Measurements from ENCODE around the gene TNFRSF17. TPM values are rescaled to one million over a fixed set of nuclear protein-coding genes. Genes with fewer than 3 reads are reported as not detected.

TNFRSF17 gene
- total RNA-seq, 1 experiment from 2014 or later, result not detected

DNA sequence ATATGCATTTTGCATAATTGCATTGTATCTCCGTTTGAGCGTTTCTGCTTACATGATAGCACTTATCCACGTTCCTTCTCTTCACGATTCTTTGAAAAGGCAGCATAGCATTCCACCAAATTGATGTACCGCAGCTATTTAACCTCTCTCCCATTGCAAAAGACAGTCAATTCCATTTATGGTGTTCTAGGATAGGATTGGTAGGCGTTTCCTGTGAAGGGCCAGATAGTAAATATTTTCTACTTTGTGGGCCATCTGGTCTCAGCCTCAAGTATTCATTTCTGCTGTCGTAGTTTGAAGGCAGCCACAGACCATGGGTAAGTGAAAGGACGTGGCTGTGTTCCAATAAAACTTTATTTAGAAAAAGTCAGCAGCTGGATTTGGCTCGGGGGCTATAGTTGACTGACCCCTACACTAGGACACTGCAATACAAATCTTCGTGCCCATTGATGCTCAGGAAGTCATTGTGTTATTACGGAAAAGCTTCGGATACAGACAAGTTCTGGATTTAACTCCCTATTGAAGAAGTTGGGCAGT is 21.6 kb downstream of the TNFRSF17 start (continued):
- TF ChIP-seq, protein P1, sequence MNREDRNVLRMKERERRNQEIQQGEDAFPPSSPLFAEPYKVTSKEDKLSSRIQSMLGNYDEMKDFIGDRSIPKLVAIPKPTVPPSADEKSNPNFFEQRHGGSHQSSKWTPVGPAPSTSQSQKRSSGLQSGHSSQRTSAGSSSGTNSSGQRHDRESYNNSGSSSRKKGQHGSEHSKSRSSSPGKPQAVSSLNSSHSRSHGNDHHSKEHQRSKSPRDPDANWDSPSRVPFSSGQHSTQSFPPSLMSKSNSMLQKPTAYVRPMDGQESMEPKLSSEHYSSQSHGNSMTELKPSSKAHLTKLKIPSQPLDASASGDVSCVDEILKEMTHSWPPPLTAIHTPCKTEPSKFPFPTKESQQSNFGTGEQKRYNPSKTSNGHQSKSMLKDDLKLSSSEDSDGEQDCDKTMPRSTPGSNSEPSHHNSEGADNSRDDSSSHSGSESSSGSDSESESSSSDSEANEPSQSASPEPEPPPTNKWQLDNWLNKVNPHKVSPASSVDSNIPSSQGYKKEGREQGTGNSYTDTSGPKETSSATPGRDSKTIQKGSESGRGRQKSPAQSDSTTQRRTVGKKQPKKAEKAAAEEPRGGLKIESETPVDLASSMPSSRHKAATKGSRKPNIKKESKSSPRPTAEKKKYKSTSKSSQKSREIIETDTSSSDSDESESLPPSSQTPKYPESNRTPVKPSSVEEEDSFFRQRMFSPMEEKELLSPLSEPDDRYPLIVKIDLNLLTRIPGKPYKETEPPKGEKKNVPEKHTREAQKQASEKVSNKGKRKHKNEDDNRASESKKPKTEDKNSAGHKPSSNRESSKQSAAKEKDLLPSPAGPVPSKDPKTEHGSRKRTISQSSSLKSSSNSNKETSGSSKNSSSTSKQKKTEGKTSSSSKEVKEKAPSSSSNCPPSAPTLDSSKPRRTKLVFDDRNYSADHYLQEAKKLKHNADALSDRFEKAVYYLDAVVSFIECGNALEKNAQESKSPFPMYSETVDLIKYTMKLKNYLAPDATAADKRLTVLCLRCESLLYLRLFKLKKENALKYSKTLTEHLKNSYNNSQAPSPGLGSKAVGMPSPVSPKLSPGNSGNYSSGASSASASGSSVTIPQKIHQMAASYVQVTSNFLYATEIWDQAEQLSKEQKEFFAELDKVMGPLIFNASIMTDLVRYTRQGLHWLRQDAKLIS (CRISPR knock-in tag; IDR thresholded peaks at IDR 0.05; ENCODE audit: borderline replicate concordance), result no peak
- no peak for TF ChIP-seq ZNF232 (CRISPR knock-in tag; IDR thresholded peaks at IDR 0.05)
- TF ChIP-seq, protein P2, sequence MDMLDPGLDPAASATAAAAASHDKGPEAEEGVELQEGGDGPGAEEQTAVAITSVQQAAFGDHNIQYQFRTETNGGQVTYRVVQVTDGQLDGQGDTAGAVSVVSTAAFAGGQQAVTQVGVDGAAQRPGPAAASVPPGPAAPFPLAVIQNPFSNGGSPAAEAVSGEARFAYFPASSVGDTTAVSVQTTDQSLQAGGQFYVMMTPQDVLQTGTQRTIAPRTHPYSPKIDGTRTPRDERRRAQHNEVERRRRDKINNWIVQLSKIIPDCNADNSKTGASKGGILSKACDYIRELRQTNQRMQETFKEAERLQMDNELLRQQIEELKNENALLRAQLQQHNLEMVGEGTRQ (CRISPR knock-in tag; IDR thresholded peaks at IDR 0.05), result no peak
- TF ChIP-seq GABPB1 (CRISPR knock-in tag; IDR thresholded peaks at IDR 0.05), result no peak
- no peak for TF ChIP-seq ZNF263 (CRISPR knock-in tag; IDR thresholded peaks at IDR 0.05; ENCODE audit: low read depth)

DNA sequence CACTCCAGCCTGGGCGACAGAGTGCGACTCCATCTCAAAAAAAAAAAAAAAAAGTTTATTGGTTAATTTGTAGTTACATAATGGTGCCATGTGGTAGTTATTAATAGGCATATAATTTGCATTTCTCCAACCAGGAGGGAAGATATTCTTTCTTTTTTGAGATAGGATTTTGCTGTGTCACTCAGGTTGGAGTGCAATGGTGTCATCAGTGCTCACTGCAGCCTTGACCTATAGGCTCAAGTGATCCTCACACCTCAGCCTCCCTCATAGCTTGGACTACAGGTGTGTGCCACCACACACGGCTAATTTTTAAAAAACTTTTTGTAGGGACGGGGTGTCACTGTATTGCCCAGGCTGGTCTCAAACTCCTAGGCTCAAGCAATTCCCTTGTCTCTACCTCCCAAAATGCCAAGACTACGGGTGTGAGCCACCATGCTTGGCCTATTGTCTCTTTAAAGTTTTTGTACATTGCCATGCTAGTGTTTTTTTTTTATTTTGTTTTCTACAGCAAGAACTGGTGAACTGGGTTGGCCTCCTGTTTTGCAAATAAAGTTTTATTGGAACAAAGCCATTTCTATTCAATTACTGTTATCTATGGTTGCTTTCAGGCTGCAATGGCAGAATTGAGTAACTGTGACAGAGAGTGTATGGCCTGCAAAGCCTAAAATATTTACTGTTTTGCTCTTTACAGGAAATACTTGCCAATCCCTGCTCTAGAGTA is 23.4 kb downstream of the TNFRSF17 start:
- peaks cover 8% of the 10 kb centered on the region; the same call in 1 of the 2 replicates for H3K4me1 Mint-ChIP-seq
- no peaks in the 10 kb centered on the region for H3K36me3 Mint-ChIP-seq
- H3K4me3 Mint-ChIP-seq, result no peak overlapping the region
- no peak for TF ChIP-seq ESRRA (CRISPR knock-in tag; IDR thresholded peaks at IDR 0.05; ENCODE audit: borderline replicate concordance)
- no peak for TF ChIP-seq SMAD4 (CRISPR knock-in tag; IDR thresholded peaks at IDR 0.05)
- TF ChIP-seq, protein P3, sequence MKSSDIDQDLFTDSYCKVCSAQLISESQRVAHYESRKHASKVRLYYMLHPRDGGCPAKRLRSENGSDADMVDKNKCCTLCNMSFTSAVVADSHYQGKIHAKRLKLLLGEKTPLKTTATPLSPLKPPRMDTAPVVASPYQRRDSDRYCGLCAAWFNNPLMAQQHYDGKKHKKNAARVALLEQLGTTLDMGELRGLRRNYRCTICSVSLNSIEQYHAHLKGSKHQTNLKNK (CRISPR knock-in tag; IDR thresholded peaks at IDR 0.05), result no peak
- no peak for TF ChIP-seq ZNF317 (CRISPR knock-in tag; IDR thresholded peaks at IDR 0.05; ENCODE audit: borderline replicate concordance, low read depth)
- no peak for TF ChIP-seq KAT7 (CRISPR knock-in tag; IDR thresholded peaks at IDR 0.05; ENCODE audit: borderline replicate concordance)
- TF ChIP-seq CBFB (CRISPR knock-in tag; IDR thresholded peaks at IDR 0.05; ENCODE audit: low read depth), result no peak
- TF ChIP-seq TEAD1 (CRISPR knock-in tag; IDR thresholded peaks at IDR 0.05), result no peak
- TF ChIP-seq SP1 (CRISPR knock-in tag; conservative IDR thresholded peaks at IDR 0.05), result no peak
- no peak for TF ChIP-seq TEAD4 (CRISPR knock-in tag; IDR thresholded peaks at IDR 0.05)
- no peak for TF ChIP-seq TCF7 (CRISPR knock-in tag; IDR thresholded peaks at IDR 0.05; ENCODE audit: low read depth)
- TF ChIP-seq, protein P4, sequence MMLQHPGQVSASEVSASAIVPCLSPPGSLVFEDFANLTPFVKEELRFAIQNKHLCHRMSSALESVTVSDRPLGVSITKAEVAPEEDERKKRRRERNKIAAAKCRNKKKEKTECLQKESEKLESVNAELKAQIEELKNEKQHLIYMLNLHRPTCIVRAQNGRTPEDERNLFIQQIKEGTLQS (CRISPR knock-in tag; conservative IDR thresholded peaks at IDR 0.05), result no peak
- TF ChIP-seq, protein P5, sequence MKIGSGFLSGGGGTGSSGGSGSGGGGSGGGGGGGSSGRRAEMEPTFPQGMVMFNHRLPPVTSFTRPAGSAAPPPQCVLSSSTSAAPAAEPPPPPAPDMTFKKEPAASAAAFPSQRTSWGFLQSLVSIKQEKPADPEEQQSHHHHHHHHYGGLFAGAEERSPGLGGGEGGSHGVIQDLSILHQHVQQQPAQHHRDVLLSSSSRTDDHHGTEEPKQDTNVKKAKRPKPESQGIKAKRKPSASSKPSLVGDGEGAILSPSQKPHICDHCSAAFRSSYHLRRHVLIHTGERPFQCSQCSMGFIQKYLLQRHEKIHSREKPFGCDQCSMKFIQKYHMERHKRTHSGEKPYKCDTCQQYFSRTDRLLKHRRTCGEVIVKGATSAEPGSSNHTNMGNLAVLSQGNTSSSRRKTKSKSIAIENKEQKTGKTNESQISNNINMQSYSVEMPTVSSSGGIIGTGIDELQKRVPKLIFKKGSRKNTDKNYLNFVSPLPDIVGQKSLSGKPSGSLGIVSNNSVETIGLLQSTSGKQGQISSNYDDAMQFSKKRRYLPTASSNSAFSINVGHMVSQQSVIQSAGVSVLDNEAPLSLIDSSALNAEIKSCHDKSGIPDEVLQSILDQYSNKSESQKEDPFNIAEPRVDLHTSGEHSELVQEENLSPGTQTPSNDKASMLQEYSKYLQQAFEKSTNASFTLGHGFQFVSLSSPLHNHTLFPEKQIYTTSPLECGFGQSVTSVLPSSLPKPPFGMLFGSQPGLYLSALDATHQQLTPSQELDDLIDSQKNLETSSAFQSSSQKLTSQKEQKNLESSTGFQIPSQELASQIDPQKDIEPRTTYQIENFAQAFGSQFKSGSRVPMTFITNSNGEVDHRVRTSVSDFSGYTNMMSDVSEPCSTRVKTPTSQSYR (CRISPR knock-in tag; IDR thresholded peaks at IDR 0.05), result no peak
- TF ChIP-seq ZNF138 (CRISPR knock-in tag; conservative IDR thresholded peaks at IDR 0.05), result no peak
- TF ChIP-seq ZNF423 (CRISPR knock-in tag; IDR thresholded peaks at IDR 0.05), result no peak
- TF ChIP-seq, protein P1 (CRISPR knock-in tag; IDR thresholded peaks at IDR 0.05; ENCODE audit: borderline replicate concordance), result no peak
- no peak for TF ChIP-seq ZNF671 (CRISPR knock-in tag; IDR thresholded peaks at IDR 0.05)
- TF ChIP-seq RORB (CRISPR knock-in tag; IDR thresholded peaks at IDR 0.05), result no peak
- H3K27ac Mint-ChIP-seq, result no peak overlapping the region
- H3K9me3 Mint-ChIP-seq, result no peaks in the 10 kb centered on the region
- CTCF ChIA-PET, result interaction anchor here (0.6 kb wide), 1 partner anchor 64 kb away, joined by 4 read pairs; no protein-coding TSS in a partner anchor
- POLR2A ChIA-PET, result interaction anchor here (0.6 to 0.7 kb wide), 2 partner anchors 27 to 369 kb away, joined by 3 to 4 read pairs; no protein-coding TSS in a partner anchor
- DNase-seq (ENCODE audit: low spot score) (no peak), ATAC-seq (no peak)
- no peaks in the 10 kb centered on the region for H3K27me3 Mint-ChIP-seq (ENCODE audit: low read depth)
